ENCODE measurements around the gene ICAM5.
A peak's percentile ranks its signal among the peaks of the same experiment; 100 is the strongest.

Gene ICAM5

DNA sequence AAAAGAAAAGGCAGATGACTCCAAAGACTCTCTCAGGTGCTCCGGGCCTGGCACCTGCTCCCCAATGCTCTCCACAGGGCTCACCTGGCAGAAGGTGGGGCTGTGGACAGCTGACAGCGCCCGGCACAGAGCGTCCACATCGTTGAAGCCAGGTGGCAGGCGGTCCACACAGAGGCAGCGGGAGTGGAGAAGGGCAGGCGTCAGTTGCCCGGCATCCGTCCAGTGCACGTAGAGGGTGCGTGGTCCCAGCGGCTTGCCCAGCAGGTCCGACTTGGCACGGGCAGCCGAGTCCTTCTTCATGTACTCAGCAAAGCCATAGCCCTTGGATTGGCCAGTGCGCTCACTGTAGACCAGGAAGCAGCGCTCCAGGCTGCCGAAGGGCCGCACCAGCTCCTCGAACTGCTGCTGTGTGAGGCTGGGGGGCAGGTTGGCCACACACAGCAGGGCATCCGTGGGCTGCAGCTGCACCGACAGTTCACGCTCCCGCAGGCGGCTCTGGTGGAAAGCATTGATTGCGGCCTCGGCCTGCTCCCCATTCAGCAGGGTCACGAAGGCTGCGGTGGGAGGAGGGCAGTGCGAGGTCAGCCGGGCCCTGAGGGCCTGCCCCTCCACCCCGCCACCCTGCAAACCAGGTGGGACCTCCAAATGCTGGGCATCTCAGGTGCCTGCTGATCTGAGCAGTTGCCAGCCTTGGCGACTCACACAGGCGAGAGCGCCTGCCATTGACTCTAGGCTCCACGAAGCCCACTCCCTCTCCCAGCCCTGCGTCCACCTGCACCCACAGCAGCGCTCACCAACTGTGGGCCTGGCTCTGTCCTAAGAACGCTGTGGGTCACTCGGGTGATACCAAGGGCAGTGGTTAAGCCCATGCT lies 39.0 kb downstream of the ICAM5 start:
- no peak for DNase-seq (ENCODE audit: low read depth, low spot score)
- CTCF ChIA-PET, result interaction anchor here (1.9 kb wide), 1 partner anchor 37 kb away, joined by 5 read pairs; no protein-coding TSS in a partner anchor
- H3K4me3 ChIP-seq (ENCODE audit: low read depth, low read length), result no peak overlapping the region
- no peak for TF ChIP-seq CTCF (IDR thresholded peaks at IDR 0.05; ENCODE audit: insufficient read depth, low read length, missing control alignments)
- POLR2A ChIA-PET, result no interaction called here

- TF ChIP-seq CTCF (IDR thresholded peaks at IDR 0.05; ENCODE audit: insufficient read depth, low read length, missing control alignments), result no peak
- CTCF ChIA-PET, result interaction anchor here (1.4 to 1.9 kb wide), 2 partner anchors 38 to 60 kb away, joined by 5 read pairs; no protein-coding TSS in a partner anchor
- POLR2A ChIA-PET, result interaction anchor here (0.8 kb wide), 1 partner anchor 41 kb away, joined by 4 read pairs; no protein-coding TSS in a partner anchor
- no peak overlapping the region for H3K4me3 ChIP-seq (ENCODE audit: low read depth, low read length)
- DNase-seq (ENCODE audit: low read depth, low spot score), result no peak
These were observed 39.8 kb downstream of the ICAM5 start for GRCh38 chr19:10329555-10329954.

DNA sequence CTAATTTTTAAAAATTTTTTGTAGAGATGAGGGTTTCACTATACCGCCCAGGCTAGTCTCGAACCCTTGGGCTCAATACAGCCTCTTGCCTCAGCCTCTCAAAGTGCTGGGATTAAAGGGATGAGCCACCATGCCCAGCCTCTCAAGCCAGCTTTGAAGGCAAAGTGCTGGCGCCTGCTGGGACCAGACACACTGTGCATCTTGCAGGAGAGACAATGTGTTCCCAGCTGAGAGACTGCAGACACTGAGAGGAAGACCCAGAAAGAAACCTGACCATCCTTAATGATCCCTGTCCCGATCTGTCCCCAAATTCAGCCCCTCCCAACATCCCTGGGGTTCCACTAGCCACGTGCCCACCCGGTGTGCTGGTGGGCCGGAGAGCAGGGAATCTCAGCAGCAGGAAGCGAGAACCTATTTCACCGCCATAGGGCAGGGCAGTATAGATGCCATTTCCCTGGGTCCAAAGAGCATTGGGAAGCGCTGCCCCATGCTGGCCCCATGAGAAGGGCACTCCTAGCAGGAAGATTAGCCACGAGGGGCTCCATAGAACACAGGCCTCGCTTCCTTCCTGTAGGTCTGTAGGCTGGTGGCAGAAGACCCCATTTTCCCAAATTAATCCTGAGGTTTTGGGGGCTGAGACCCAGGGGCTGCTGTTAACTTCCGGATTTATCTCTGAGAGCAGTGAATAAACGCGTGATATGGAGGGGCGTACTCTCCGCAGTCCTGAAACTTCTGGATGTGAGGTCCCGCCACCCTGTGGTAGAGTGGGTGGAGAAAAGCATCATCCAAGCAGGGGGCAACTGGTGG lies 42.6 kb downstream of the ICAM5 start:
- POLR2A ChIA-PET, result interaction anchor here (1.4 kb wide), 1 partner anchor 55 kb away, joined by 5 read pairs; no protein-coding TSS in a partner anchor
- CTCF ChIA-PET, result interaction anchor here (0.6 to 4.4 kb wide), 6 partner anchors 14 to 73 kb away, joined by 3 to 21 read pairs (median 4); no protein-coding TSS in a partner anchor
- no peak for TF ChIP-seq CTCF (IDR thresholded peaks at IDR 0.05; ENCODE audit: insufficient read depth, low read length, missing control alignments)
- H3K4me3 ChIP-seq (ENCODE audit: low read depth, low read length), result peak overlapping the region; percentile 87
- DNase-seq (ENCODE audit: low read depth, low spot score), result no peak

DNA sequence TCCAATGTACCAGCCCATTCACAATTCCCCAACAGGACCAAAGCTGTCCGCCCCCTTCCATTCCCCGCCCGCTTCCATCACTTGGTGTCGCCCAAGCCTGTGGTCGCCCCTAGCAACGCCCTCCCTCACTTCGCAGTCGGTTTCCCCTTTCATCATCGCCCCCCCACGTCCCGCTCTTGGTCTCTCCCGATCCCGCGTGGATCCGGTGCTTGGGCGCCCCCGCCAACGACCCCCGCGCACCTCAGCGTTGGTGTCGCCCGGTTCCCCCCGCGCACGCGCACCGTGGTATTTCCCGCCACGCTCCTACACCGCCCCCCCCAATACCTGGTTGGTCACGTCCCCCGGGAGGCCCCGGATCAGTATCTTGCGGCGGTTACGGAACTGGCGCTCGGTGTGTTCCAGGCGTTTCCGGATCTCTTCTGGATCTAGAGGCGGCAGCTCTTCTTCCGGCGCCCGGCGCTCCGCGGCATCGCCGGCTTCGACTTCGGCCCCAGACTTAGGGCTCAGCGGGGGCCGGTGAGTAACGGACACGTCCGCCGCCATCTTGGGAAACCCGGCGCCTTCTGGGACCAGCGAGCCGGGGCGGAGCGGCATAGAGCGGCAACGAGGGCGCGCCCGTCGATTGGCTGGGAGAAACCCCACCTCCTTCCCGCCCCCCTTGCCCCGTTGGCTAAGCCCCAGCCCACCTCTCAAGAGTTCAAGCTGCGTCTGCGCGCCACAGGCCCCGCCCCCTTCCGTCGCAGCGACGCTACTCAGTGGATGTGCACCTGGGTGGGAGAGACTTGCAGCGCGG lies 43.4 kb downstream of the ICAM5 start, which contains the start of gene RAVER1:
Gene RAVER1 (minus strand): TSS at position 565 of the 793 bp plus-strand sequence. CDS start 22 bp downstream, at position 543.
- POLR2A ChIA-PET, result interaction anchor here (0.6 to 2.3 kb wide), 8 partner anchors 8 to 91 kb away, joined by 3 to 10 read pairs (median 4); partner anchors contain the start of genes ICAM1 and ICAM5
- peak; percentile 67 for DNase-seq (ENCODE audit: low read depth, low spot score)
- TF ChIP-seq CTCF (IDR thresholded peaks at IDR 0.05; ENCODE audit: insufficient read depth, low read length, missing control alignments), result no peak
- CTCF ChIA-PET, result interaction anchor here (0.6 to 4.4 kb wide), 9 partner anchors 18 to 237 kb away, joined by 3 to 24 read pairs (median 5); partner anchors contain the start of gene ICAM1
- peak within 1 kb of the TSS; percentile 87 for H3K4me3 ChIP-seq (ENCODE audit: low read depth, low read length)

- ChIA-PET CTCF (interaction anchor here (0.7 to 4.4 kb wide), 11 partner anchors 9 to 237 kb away, joined by 3 to 24 read pairs (median 5); partner anchors contain the start of gene ICAM1), POLR2A (interaction anchor here (0.6 to 2.3 kb wide), 11 partner anchors 9 to 217 kb away, joined by 3 to 10 read pairs (median 4); partner anchors contain the start of genes ICAM1, ICAM5 and TYK2)
- H3K4me3 ChIP-seq (ENCODE audit: low read depth, low read length), result peak overlapping the region; percentile 87
- DNase-seq (ENCODE audit: low read depth, low spot score), result no peak
- TF ChIP-seq CTCF (IDR thresholded peaks at IDR 0.05; ENCODE audit: insufficient read depth, low read length, missing control alignments), result no peak
These were observed 44.2 kb downstream of the ICAM5 start for GRCh38 chr19:10333758-10334587.
